ENCODE results near the gene CUL9. TPM values are rescaled to one million over a fixed set of nuclear protein-coding genes. Genes with fewer than 3 reads are reported as not detected.

The CUL9 gene
- total RNA-seq, 1 donor from 2014 or later: 18.4 TPM

- peak overlapping the region; percentile 47 for H3K4me3 ChIP-seq (ENCODE audit: low read depth, low read length)
- peak; percentile 88 for DNase-seq (ENCODE audit: low read depth)
- TF ChIP-seq CTCF (conservative IDR thresholded peaks at IDR 0.05; ENCODE audit: low read depth, low read length): peak; percentile 20
Observed at GRCh38 chr6:43174263-43175112, 7.5 kb upstream of the CUL9 start.

GRCh38 chr6:43175676-43176422 is 6.1 kb upstream of the CUL9 start:
- no peak for TF ChIP-seq CTCF (conservative IDR thresholded peaks at IDR 0.05; ENCODE audit: low read depth, low read length)
- H3K4me3 ChIP-seq (ENCODE audit: low read depth, low read length): no peak overlapping the region
- no peak for DNase-seq (ENCODE audit: low read depth)

- TF ChIP-seq CTCF (conservative IDR thresholded peaks at IDR 0.05; ENCODE audit: low read depth, low read length): no peak
- H3K4me3 ChIP-seq (ENCODE audit: low read depth, low read length): no peak overlapping the region
- no peak for DNase-seq (ENCODE audit: low read depth)
Observed at GRCh38 chr6:43176423-43176786, 5.6 kb upstream of the CUL9 start.

GRCh38 chr6:43178150-43178549 is 3.8 kb upstream of the CUL9 start:
- no peak overlapping the region for H3K4me3 ChIP-seq (ENCODE audit: low read depth, low read length)
- no peak for TF ChIP-seq CTCF (conservative IDR thresholded peaks at IDR 0.05; ENCODE audit: low read depth, low read length)
- DNase-seq (ENCODE audit: low read depth): no peak

GRCh38 chr6:43178951-43179830 is 2.8 kb upstream of the CUL9 start:
- no peak overlapping the region for H3K4me3 ChIP-seq (ENCODE audit: low read depth, low read length)
- no peak for TF ChIP-seq CTCF (conservative IDR thresholded peaks at IDR 0.05; ENCODE audit: low read depth, low read length)
- DNase-seq (ENCODE audit: low read depth): no peak

GRCh38 chr6:43180058-43180457 is 1.9 kb upstream of the CUL9 start:
- DNase-seq (ENCODE audit: low read depth): no peak
- no peak overlapping the region for H3K4me3 ChIP-seq (ENCODE audit: low read depth, low read length)
- no peak for TF ChIP-seq CTCF (conservative IDR thresholded peaks at IDR 0.05; ENCODE audit: low read depth, low read length)

Data from epithelial cell of proximal tubule (primary cell).